SK-N-SH treated with all-trans-retinoic acid at 6 μM for 48 hours (cell line): ENCODE results near the gene KIF13A.

ENCODE experiments used
- ATAC-seq: fragments of 200-7000 bp; cut with Tn5 transposase; 3 replicates; pipeline ENCODE4 v1.9.1; 2020; ENCODE audit warnings: mild to moderate bottlenecking, moderate library complexity
- ARNTL ChIP-seq: fragments of 450-650 bp; formaldehyde crosslinking; IDR thresholded peaks from 2 replicates; pipeline ENCODE4 v1.5.0; 2020; ENCODE audit warnings: low read depth, mild to moderate bottlenecking, moderate library complexity, borderline replicate concordance
- BACH2 ChIP-seq: fragments of 250-450 bp; sonication (Bioruptor Pico); IDR thresholded peaks from 2 replicates; pipeline ENCODE4 v1.9.0; 2021; ENCODE audit warnings: mild to moderate bottlenecking, borderline replicate concordance
- CREB5 ChIP-seq: fragments of 250-450 bp; sonication (Bioruptor Pico); IDR thresholded peaks from 2 replicates; pipeline ENCODE4 v1.5.1; 2020; ENCODE audit warnings: low read depth, mild to moderate bottlenecking, moderate library complexity
- CSDC2 ChIP-seq: fragments of 250-450 bp; sonication (Bioruptor Pico); IDR thresholded peaks from 2 replicates; pipeline ENCODE4 v1.5.0; 2020; ENCODE audit warnings: mild to moderate bottlenecking, moderate library complexity
- ESRRG ChIP-seq: fragments of 250-450 bp; sonication (Bioruptor Pico); IDR thresholded peaks from 2 replicates; pipeline ENCODE4 v1.6.1; 2021; ENCODE audit warnings: mild to moderate bottlenecking
- GLIS3 ChIP-seq: fragments of 250-450 bp; sonication (Bioruptor Pico); IDR thresholded peaks from 2 replicates; pipeline ENCODE4 v1.5.0; 2020; ENCODE audit warnings: mild to moderate bottlenecking, moderate library complexity
- ISL1 ChIP-seq: fragments of 250-450 bp; sonication (Bioruptor Pico); IDR thresholded peaks from 2 replicates; pipeline ENCODE4 v2.1.2; 2022; ENCODE audit warnings: mild to moderate bottlenecking, moderate library complexity
- OSR1 ChIP-seq: fragments of 250-450 bp; sonication (Bioruptor Pico); IDR thresholded peaks from 2 replicates; pipeline ENCODE4 v1.8.0; 2022; ENCODE audit warnings: moderate library complexity, mild to moderate bottlenecking, inconsistent platforms
- POU6F1 ChIP-seq: fragments of 250-450 bp; sonication (Bioruptor Pico); IDR thresholded peaks from 2 replicates; pipeline ENCODE4 v1.8.0; 2021; ENCODE audit warnings: low read depth, mild to moderate bottlenecking, moderate library complexity, borderline replicate concordance
- PPARA ChIP-seq: fragments of 250-450 bp; sonication (Bioruptor Pico); IDR thresholded peaks from 2 replicates; pipeline ENCODE4 v1.5.0; 2020; ENCODE audit warnings: mild to moderate bottlenecking, borderline replicate concordance
- SNAI2 ChIP-seq: fragments of 250-450 bp; sonication (Bioruptor Pico); IDR thresholded peaks from 2 replicates; pipeline ENCODE4 v1.5.0; 2020; ENCODE audit warnings: mild to moderate bottlenecking, moderate library complexity
- TCF4 ChIP-seq: fragments of 250-450 bp; sonication (Bioruptor Pico); IDR thresholded peaks from 2 replicates; pipeline ENCODE4 v1.8.0; 2021; ENCODE audit warnings: mild to moderate bottlenecking, moderate library complexity, borderline replicate concordance
- TOX ChIP-seq: fragments of 250-450 bp; sonication (Bioruptor Pico); IDR thresholded peaks from 2 replicates; pipeline ENCODE4 v1.8.0; 2021; ENCODE audit warnings: mild to moderate bottlenecking, moderate library complexity, borderline replicate concordance
- TSHZ2 ChIP-seq: fragments of 250-450 bp; sonication (Bioruptor Pico); IDR thresholded peaks from 2 replicates; pipeline ENCODE4 v1.5.0; 2020; ENCODE audit warnings: mild to moderate bottlenecking, moderate library complexity
- ZFP3 ChIP-seq: fragments of 250-450 bp; sonication (Bioruptor Pico); IDR thresholded peaks from 2 replicates; pipeline ENCODE4 v1.5.0; 2020; ENCODE audit warnings: mild to moderate bottlenecking, moderate library complexity
- ZFP30 ChIP-seq: fragments of 450-650 bp; formaldehyde crosslinking; IDR thresholded peaks from 2 replicates; pipeline ENCODE4 v1.5.0; 2022; ENCODE audit warnings: mild to moderate bottlenecking, moderate library complexity
- ZNF565 ChIP-seq: fragments of 450-650 bp; formaldehyde crosslinking; conservative IDR thresholded peaks from 2 replicates; pipeline ENCODE4 v1.5.0; 2020; ENCODE audit warnings: low read depth, mild to moderate bottlenecking, moderate library complexity
- ZNF8 ChIP-seq: fragments of 450-650 bp; formaldehyde crosslinking; IDR thresholded peaks from 2 replicates; pipeline ENCODE4 v1.5.0; 2020; ENCODE audit warnings: mild to moderate bottlenecking, moderate library complexity

The KIF13A gene

GRCh38 chr6:18025596-18025995, 38.2 kb upstream of the KIF13A start:
- no peak for TF ChIP-seq ZNF565 (CRISPR knock-in tag)
- no peak for ATAC-seq

GRCh38 chr6:18024876-18025275, 37.4 kb upstream of the KIF13A start:
- ATAC-seq: no peak
- no peak for TF ChIP-seq TCF4 (CRISPR knock-in tag)
- no peak for TF ChIP-seq GLIS3 (CRISPR knock-in tag)

GRCh38 chr6:18023891-18024290, 36.5 kb upstream of the KIF13A start:
- TF ChIP-seq ESRRG (CRISPR knock-in tag) (no peak), ISL1 (CRISPR knock-in tag) (no peak), TSHZ2 (CRISPR knock-in tag) (no peak), CSDC2 (CRISPR knock-in tag) (no peak), ZNF565 (CRISPR knock-in tag) (no peak), ZFP30 (CRISPR knock-in tag) (no peak), TCF4 (CRISPR knock-in tag) (no peak), ARNTL (CRISPR knock-in tag) (no peak)
- ATAC-seq: no peak

GRCh38 chr6:18022398-18023231, 35.2 kb upstream of the KIF13A start:
- no peak for TF ChIP-seq ARNTL (CRISPR knock-in tag)
- TF ChIP-seq ZFP3 (CRISPR knock-in tag): no peak
- no peak for TF ChIP-seq ISL1 (CRISPR knock-in tag)
- TF ChIP-seq POU6F1 (CRISPR knock-in tag): no peak
- TF ChIP-seq ZNF8 (CRISPR knock-in tag): no peak
- no peak for TF ChIP-seq PPARA
- no peak for TF ChIP-seq GLIS3 (CRISPR knock-in tag)
- TF ChIP-seq TOX (CRISPR knock-in tag): no peak
- no peak for TF ChIP-seq CREB5 (CRISPR knock-in tag)
- TF ChIP-seq CSDC2 (CRISPR knock-in tag): no peak
- TF ChIP-seq ZFP30 (CRISPR knock-in tag): no peak
- no peak for TF ChIP-seq TSHZ2 (CRISPR knock-in tag)
- no peak for TF ChIP-seq BACH2 (CRISPR knock-in tag)
- TF ChIP-seq TCF4 (CRISPR knock-in tag): no peak
- TF ChIP-seq SNAI2 (CRISPR knock-in tag): no peak
- TF ChIP-seq OSR1: no peak
- ATAC-seq: peak; percentile 94
